ENCODE results near the gene INSYN1.

GRCh38 chr15:73718694-73719093 lies 34.5 kb downstream of the INSYN1 start:
- TF ChIP-seq CTCF (IDR thresholded peaks at IDR 0.05; ENCODE audit: insufficient read depth, low read length, poor library complexity, severe bottlenecking) (no peak), EZH2phosphoT487 (conservative IDR thresholded peaks at IDR 0.05; ENCODE audit: low read length) (no peak)
